ENCODE measurements around the gene PPP2R3C. TPM values are rescaled to one million over a fixed set of nuclear protein-coding genes. Genes with fewer than 3 reads are reported as not detected.

Gene PPP2R3C
- total and polyA plus RNA-seq, 2 of the 4 experiments (the other 2 are of a cell fraction): 15.9 to 17.0 TPM

GRCh38 chr14:35146711-35147149 is 24.9 kb upstream of the PPP2R3C start:
- intact Hi-C loops (cut with micrococcal nuclease): no loop called here
- in situ Hi-C loops (cut with MboI; ENCODE audit: low sequenced_read_pairs): loop anchor here (10.0 to 25.0 kb wide), 2 partner anchors 538 to 666 kb away; partner anchors contain the start of gene RALGAPA1

More at GRCh38 chr14:35146711-35147149, 24.9 kb upstream of the PPP2R3C start:
- dilution Hi-C loops (cut with HindIII; ENCODE audit: low sequenced_read_pairs, unreplicated experiment): no loop called here
- Histone ChIP-seq H3K9ac (ENCODE audit: low read depth, low read length) (no peak overlapping the region), H2AFZ (replicated peaks; ENCODE audit: low read length, poor library complexity) (no peak overlapping the region), H3K27me3 (ENCODE audit: control insufficient read depth, insufficient read depth, low read length) (no peaks in the 10 kb centered on the region), H3K9me3 (ENCODE audit: control insufficient read depth, insufficient read depth, low read length) (no peaks in the 10 kb centered on the region), H3K79me1 (ENCODE audit: low read depth in 1 of 2, low read length in 2 of 2) (peaks cover 12 to 33% of the 10 kb centered on the region in 2 experiments), H4K20me1 (ENCODE audit: insufficient read depth, low read length) (no peaks in the 10 kb centered on the region), H3K23ac (ENCODE audit: low read depth, low read length) (no peak overlapping the region), H2BK120ac (ENCODE audit: low read depth, low read length) (no peak overlapping the region), H3K4me1 (ENCODE audit: control insufficient read depth, insufficient read depth, low read length) (no peaks in the 10 kb centered on the region), H3K4ac (ENCODE audit: low read depth, low read length) (no peak overlapping the region), H4K91ac (ENCODE audit: insufficient read depth, low read depth, low read length) (no peak overlapping the region), H2AK5ac (ENCODE audit: low read depth, low read length) (no peak overlapping the region), H3K36me3 (ENCODE audit: control insufficient read depth, insufficient read depth, low read length) (peaks cover 4% of the 10 kb centered on the region; the same call in 1 of the 2 replicates), H2BK20ac (ENCODE audit: low read depth, low read length) (no peak overlapping the region), H3K9me1 (ENCODE audit: insufficient read depth, low read length) (peaks cover 4% of the 10 kb centered on the region; the same call in 1 of the 2 replicates), H3K56ac (ENCODE audit: extremely low read depth, insufficient read depth, low read length) (no peak overlapping the region), H4K8ac (ENCODE audit: low read depth in 2 of 2, low read length in 2 of 2) (no peak overlapping the region), H3K4me3 (ENCODE audit: insufficient read depth, low read depth, low read length) (no peak overlapping the region), H3K4me2 (ENCODE audit: low read depth, low read length) (no peak overlapping the region), H4K5ac (ENCODE audit: low read depth, low read length) (no peak overlapping the region), H3K14ac (replicated peaks; ENCODE audit: low read depth, low read length) (no peak overlapping the region), H2BK15ac (ENCODE audit: low read depth, low read length) (no peak overlapping the region), H2AK9ac (replicated peaks; ENCODE audit: low read depth, low read length, poor library complexity) (no peak overlapping the region), H3K18ac (ENCODE audit: low read depth, low read length) (no peak overlapping the region), H2BK5ac (ENCODE audit: low read depth, low read length, poor library complexity, severe bottlenecking) (no peak overlapping the region), H3K27ac (ENCODE audit: insufficient read depth, low read length) (no peak overlapping the region)
- no peak for TF ChIP-seq FOS (IDR thresholded peaks at IDR 0.05; ENCODE audit: low read depth, low read length)
- TF ChIP-seq RAD21 (IDR thresholded peaks at IDR 0.05; ENCODE audit: low read length): no peak
- no peak for TF ChIP-seq CTCF (conservative IDR thresholded peaks at IDR 0.05; ENCODE audit: low read depth, low read length)
- no peak for TF ChIP-seq BHLHE40 (IDR thresholded peaks at IDR 0.05; ENCODE audit: low read depth, low read length)
- no peak for TF ChIP-seq SMC3 (IDR thresholded peaks at IDR 0.05; ENCODE audit: low read depth, low read length)
- no peak for TF ChIP-seq USF2 (IDR thresholded peaks at IDR 0.05; ENCODE audit: low read depth, low read length)
- no peak for TF ChIP-seq MXI1 (IDR thresholded peaks at IDR 0.05; ENCODE audit: borderline replicate concordance, low read depth, low read length)
- no peak for TF ChIP-seq CEBPB (IDR thresholded peaks at IDR 0.05; ENCODE audit: low read depth, low read length)
- no peak for TF ChIP-seq NFE2L2 (IDR thresholded peaks at IDR 0.05; ENCODE audit: low read depth, low read length)
- no TSS peak for BruUV-seq (replicated peaks)
- CTCF ChIA-PET: interaction anchor here (0.5 to 0.9 kb wide), 2 partner anchors 79 to 272 kb away, joined by 3 to 6 read pairs; no protein-coding TSS in a partner anchor
- POLR2A ChIA-PET (ENCODE audit: unreplicated experiment): no interaction called here
- ATAC-seq (ENCODE audit: low read depth): no peak
- WGBS, 2 experiments (ENCODE audit: extremely low coverage in 2 of 2, insufficient read length in 1 of 2): no CpG with 5 or more reads among the region's 5 CpGs
- DNase-seq: no peak
